GM23338 (cell line): ENCODE data around the gene ZEB2.

Experiments used
- CREB1 ChIP-seq: fragments of 250-450 bp; sonication (Bioruptor Pico); IDR thresholded peaks from 2 replicates; pipeline ENCODE4 v1.5.0; 2020; ENCODE audit warnings: low read depth, mild to moderate bottlenecking, moderate library complexity
- EZH2 ChIP-seq: fragments of 200-600 bp; sonication (generic); IDR thresholded peaks from one replicate; pipeline ENCODE4 v1.8.0; 2017; ENCODE audit warnings: antibody characterized with exemption, mild to moderate bottlenecking, low read depth; ENCODE audit not compliant: unreplicated experiment
- EZH2phosphoT487 ChIP-seq: fragments of 200-600 bp; sonication (generic); IDR thresholded peaks from one replicate; pipeline ENCODE4 v1.8.1; 2018; ENCODE audit warnings: antibody characterized with exemption; ENCODE audit not compliant: unreplicated experiment
- JUNB ChIP-seq: IDR thresholded peaks from one replicate; pipeline ENCODE4 v1.6.1; 2016; ENCODE audit warnings: antibody characterized with exemption; ENCODE audit not compliant: unreplicated experiment
- POLR2AphosphoS5 ChIP-seq: IDR thresholded peaks from 2 replicates; pipeline ENCODE4 v1.6.1; 2016; ENCODE audit warnings: antibody characterized with exemption, low read depth
- STAT1 ChIP-seq: IDR thresholded peaks from one replicate; pipeline ENCODE4 v1.6.1; 2016; ENCODE audit warnings: antibody characterized with exemption; ENCODE audit not compliant: unreplicated experiment
- ZNF114 ChIP-seq: fragments of 250-450 bp; sonication (Bioruptor Pico); IDR thresholded peaks from 2 replicates; pipeline ENCODE4 v1.5.0; 2020; ENCODE audit warnings: mild to moderate bottlenecking, moderate library complexity
- ZNF331 ChIP-seq: fragments of 250-450 bp; sonication (Bioruptor Pico); IDR thresholded peaks from 2 replicates; pipeline ENCODE4 v1.5.0; 2020; ENCODE audit warnings: low read depth, mild to moderate bottlenecking, moderate library complexity
- TF ChIP-seq, protein P1 (sequence below), 2 experiments: fragments of 200-600 bp in 1 of 2; sonication (generic) in 1 of 2; conservative IDR thresholded peaks; 2 replicates each; pipeline versions ENCODE4 v1.5.1 to v1.6.1; 2016 to 2017; ENCODE audit warnings: antibody characterized with exemption in 2 of 2, low read depth in 2 of 2, mild to moderate bottlenecking in 2 of 2, moderate library complexity in 1 of 2
- TF ChIP-seq, protein P2 (sequence below): IDR thresholded peaks from one replicate; pipeline ENCODE4 v1.6.1; 2018; ENCODE audit warnings: antibody characterized with exemption; ENCODE audit not compliant: unreplicated experiment

DNA sequence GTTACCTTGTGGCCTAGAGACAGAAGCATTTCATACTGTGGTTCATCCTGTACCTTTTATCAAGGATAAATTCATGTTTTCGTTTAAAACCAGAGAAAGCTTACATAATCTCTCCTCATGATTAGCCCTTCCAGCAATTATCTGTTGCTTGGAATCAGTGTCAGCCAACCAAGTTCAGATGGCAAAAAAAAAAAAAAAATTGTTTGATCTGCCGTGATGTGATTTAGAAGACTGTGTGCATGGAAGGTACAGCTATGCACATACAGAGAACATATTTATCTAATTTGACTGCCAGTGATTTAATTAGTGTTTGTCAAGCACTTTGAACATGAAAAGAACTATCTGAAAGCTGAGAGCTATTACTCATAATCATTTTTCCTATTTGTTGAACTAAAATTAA, 180.9 kb downstream of the ZEB2 start:
- TF ChIP-seq, protein P1, sequence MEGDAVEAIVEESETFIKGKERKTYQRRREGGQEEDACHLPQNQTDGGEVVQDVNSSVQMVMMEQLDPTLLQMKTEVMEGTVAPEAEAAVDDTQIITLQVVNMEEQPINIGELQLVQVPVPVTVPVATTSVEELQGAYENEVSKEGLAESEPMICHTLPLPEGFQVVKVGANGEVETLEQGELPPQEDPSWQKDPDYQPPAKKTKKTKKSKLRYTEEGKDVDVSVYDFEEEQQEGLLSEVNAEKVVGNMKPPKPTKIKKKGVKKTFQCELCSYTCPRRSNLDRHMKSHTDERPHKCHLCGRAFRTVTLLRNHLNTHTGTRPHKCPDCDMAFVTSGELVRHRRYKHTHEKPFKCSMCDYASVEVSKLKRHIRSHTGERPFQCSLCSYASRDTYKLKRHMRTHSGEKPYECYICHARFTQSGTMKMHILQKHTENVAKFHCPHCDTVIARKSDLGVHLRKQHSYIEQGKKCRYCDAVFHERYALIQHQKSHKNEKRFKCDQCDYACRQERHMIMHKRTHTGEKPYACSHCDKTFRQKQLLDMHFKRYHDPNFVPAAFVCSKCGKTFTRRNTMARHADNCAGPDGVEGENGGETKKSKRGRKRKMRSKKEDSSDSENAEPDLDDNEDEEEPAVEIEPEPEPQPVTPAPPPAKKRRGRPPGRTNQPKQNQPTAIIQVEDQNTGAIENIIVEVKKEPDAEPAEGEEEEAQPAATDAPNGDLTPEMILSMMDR (conservative IDR thresholded peaks at IDR 0.05; ENCODE audit: low read depth in 2 of 2) = no peak
- TF ChIP-seq EZH2 = no peak
- no peak for TF ChIP-seq POLR2AphosphoS5
- no peak for TF ChIP-seq ZNF114 (CRISPR knock-in tag)
- TF ChIP-seq CREB1 (CRISPR knock-in tag) = no peak
- TF ChIP-seq, protein P2, sequence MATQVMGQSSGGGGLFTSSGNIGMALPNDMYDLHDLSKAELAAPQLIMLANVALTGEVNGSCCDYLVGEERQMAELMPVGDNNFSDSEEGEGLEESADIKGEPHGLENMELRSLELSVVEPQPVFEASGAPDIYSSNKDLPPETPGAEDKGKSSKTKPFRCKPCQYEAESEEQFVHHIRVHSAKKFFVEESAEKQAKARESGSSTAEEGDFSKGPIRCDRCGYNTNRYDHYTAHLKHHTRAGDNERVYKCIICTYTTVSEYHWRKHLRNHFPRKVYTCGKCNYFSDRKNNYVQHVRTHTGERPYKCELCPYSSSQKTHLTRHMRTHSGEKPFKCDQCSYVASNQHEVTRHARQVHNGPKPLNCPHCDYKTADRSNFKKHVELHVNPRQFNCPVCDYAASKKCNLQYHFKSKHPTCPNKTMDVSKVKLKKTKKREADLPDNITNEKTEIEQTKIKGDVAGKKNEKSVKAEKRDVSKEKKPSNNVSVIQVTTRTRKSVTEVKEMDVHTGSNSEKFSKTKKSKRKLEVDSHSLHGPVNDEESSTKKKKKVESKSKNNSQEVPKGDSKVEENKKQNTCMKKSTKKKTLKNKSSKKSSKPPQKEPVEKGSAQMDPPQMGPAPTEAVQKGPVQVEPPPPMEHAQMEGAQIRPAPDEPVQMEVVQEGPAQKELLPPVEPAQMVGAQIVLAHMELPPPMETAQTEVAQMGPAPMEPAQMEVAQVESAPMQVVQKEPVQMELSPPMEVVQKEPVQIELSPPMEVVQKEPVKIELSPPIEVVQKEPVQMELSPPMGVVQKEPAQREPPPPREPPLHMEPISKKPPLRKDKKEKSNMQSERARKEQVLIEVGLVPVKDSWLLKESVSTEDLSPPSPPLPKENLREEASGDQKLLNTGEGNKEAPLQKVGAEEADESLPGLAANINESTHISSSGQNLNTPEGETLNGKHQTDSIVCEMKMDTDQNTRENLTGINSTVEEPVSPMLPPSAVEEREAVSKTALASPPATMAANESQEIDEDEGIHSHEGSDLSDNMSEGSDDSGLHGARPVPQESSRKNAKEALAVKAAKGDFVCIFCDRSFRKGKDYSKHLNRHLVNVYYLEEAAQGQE = no peak
- TF ChIP-seq EZH2phosphoT487 = no peak
- TF ChIP-seq JUNB = no peak
- TF ChIP-seq ZNF331 = no peak
- TF ChIP-seq STAT1 = no peak
